Left lung (tissue), 10 donors: ENCODE data around the gene PRIMPOL. TPM values are rescaled to one million over a fixed set of nuclear protein-coding genes. Genes with fewer than 3 reads are reported as not detected.
"Not testable (repeated sequence)": the region's sequence is repeated elsewhere in the genome, so short reads cannot be mapped to it uniquely, and the experiment has no call there.

ENCODE experiments used
- ATAC-seq: fragments of 200-7000 bp; cut with Tn5 transposase; one replicate; pipeline ENCODE4 v1.9.1; 2020; ENCODE audit warnings: moderate library complexity
- DNase-seq, 4 donors: peaks; one replicate each; pipeline ENCODE4 v3.0.0-alpha.2; 2013 to 2020
- H3K27ac ChIP-seq, 2 donors: fragments of 200-600 bp; sonication (generic) in 1 of 2; one replicate each; pipeline versions ENCODE4 v1.5.0 to v1.8.0; 2020 to 2021
- H3K27me3 ChIP-seq, 2 donors: fragments of 200-600 bp; sonication (generic) in 1 of 2; one replicate each; pipeline versions ENCODE4 v1.5.0 to v1.8.0; 2020 to 2021
- H3K36me3 ChIP-seq, 2 donors: fragments of 200-600 bp; sonication (generic) in 1 of 2; one replicate each; pipeline versions ENCODE4 v1.5.0 to v1.8.0; 2020 to 2021
- H3K4me1 ChIP-seq, 2 donors: fragments of 200-600 bp; one replicate each; pipeline ENCODE4 v1.8.0; 2021
- H3K4me3 ChIP-seq, 2 donors: fragments of 200-600 bp; sonication (generic) in 1 of 2; one replicate each; pipeline versions ENCODE4 v1.5.0 to v1.8.0; 2020 to 2021; ENCODE audit warnings: mild to moderate bottlenecking in 1 of 2
- H3K9me3 ChIP-seq, 2 donors: fragments of 200-600 bp; sonication (generic) in 1 of 2; one replicate each; pipeline versions ENCODE4 v1.5.0 to v1.8.0; 2020 to 2021
- CTCF ChIP-seq, 2 donors: fragments of 200-600 bp; sonication (generic) in 1 of 2; IDR thresholded peaks; one replicate each; pipeline versions ENCODE4 v1.5.0 to v1.8.0; 2021; ENCODE audit warnings: antibody characterized with exemption in 2 of 2
- intact Hi-C, 2 donors: fragments of 100-400 bp; cut with DNase I; formaldehyde crosslinking; loops; one replicate each; pipeline versions ENCODE4 v1.11.2 to v1.14.2; 2022
- polyA plus RNA-seq, 6 donors: library from polyadenylated mRNA; unstranded; fragments of 120-200 nt; gene quantifications; one replicate each; pipeline ENCODE4 v1.2.1, GENCODE V29; 2013; ENCODE audit not compliant: insufficient read length in 6 of 6
- total RNA-seq, 2 donors: library from RNA; stranded (reverse); fragmentation: NEBNext Ultra II Directional; extraction: Animal tissue kit (Norgen Biotek cat#: 25700); gene quantifications; one replicate each; pipeline ENCODE4 v1.2.1, GENCODE V29; 2021
- donor health status: DM: no; HTN: yes; CAD: no.
- donor health status: DM: no; HTN: no; CAD: no.

The PRIMPOL gene
- total and polyA plus RNA-seq, 8 donors, result 11.8 to 49.1 (median 40.2) TPM

- no peaks in the 10 kb centered on the region for H3K27me3 ChIP-seq
- intact Hi-C loops, result no loop called here
- TF ChIP-seq CTCF (IDR thresholded peaks at IDR 0.05), result no peak
- H3K27ac ChIP-seq, result no peak overlapping the region
- no peaks in the 10 kb centered on the region for H3K36me3 ChIP-seq
- no peak overlapping the region for H3K4me3 ChIP-seq
- DNase-seq (no peak), ATAC-seq (no peak)
- no peaks in the 10 kb centered on the region for H3K4me1 ChIP-seq
- H3K9me3 ChIP-seq, result peaks cover 0 to 7% of the 10 kb centered on the region in 2 donors
Observed at GRCh38 chr4:184613405-184613804, 36.1 kb upstream of the PRIMPOL start.

DNA sequence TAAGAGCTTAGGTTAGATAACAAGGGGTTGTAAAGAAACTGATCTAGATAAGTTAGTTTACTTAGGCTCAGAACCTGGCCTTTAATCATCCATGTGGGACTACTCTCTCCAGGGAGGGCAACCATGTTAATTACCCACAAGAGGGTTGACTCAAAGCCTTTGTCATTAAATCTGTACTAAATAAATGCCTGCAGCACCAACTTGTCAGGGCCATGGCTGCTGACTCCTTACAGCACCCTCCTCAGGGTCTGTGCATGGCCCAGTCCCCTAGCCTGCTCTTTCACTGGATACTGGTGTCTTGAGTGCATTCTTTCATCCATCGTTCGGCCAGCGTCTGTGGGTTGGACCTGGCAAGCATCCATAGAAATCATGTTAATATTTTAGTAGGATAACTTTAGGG lies 35.0 kb upstream of the PRIMPOL start:
- DNase-seq, result no peak
- peaks cover 0 to 7% of the 10 kb centered on the region in 2 donors for H3K9me3 ChIP-seq
- TF ChIP-seq CTCF (IDR thresholded peaks at IDR 0.05), result no peak
- no peak overlapping the region for H3K4me3 ChIP-seq
- intact Hi-C loops, result no loop called here
- no peaks in the 10 kb centered on the region for H3K4me1 ChIP-seq
- H3K27ac ChIP-seq, result no peak overlapping the region
- no peaks in the 10 kb centered on the region for H3K36me3 ChIP-seq
- H3K27me3 ChIP-seq, result no peaks in the 10 kb centered on the region
- ATAC-seq, result no peak

GRCh38 chr4:184616168-184616567 lies 33.4 kb upstream of the PRIMPOL start:
- DNase-seq, H3K36me3 ChIP-seq, H3K4me1 ChIP-seq, H3K4me3 ChIP-seq, ATAC-seq, H3K9me3 ChIP-seq, intact Hi-C loops, H3K27me3 ChIP-seq, H3K27ac ChIP-seq: not testable (repeated sequence)

DNA sequence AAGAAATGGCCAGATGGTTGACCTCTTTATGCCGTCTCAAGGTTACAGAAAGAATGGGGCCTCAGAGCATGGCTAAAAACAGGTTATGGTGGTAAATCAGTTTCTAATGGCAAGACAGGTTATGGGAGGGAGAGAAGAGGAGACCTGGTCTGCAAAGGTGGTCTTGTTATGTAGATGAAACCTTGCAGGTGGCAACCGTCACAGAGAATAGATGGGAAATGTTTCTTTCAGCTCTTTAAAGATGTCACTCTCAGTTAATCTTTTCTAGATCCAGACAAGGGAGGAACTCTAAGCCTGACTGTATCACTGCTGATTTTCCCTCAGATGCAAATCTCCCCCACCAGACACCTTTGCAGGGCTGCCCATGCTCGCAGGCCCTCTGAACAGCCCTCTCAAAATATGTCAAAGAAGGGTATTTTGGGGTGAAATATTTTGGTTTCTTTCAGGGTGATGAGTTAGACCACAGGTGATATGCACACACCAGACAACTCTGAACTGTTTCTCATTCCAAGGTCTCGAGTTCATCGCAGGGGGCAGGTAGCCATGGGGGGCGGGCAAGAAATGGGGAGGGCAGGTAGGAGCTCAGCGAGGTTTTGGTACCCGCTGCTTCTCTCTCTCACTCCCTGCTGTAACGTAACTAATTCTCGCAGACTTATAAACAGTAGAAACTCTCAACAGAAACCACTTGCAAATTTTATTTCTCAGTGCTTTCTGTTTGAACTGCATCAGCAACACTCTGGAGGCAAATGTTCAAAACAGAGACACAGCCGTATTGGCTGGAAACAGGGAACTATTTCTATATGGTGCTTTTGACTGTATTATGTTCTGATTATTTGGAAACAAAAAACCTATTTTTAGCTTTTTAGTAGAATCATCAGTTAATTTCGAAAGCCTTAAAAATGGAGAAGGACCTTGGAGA lies 32.6 kb upstream of the PRIMPOL start:
- Histone ChIP-seq H3K9me3 (peaks cover 0 to 7% of the 10 kb centered on the region in 2 donors), H3K36me3 (no peaks in the 10 kb centered on the region), H3K4me3 (no peak overlapping the region), H3K4me1 (no peaks in the 10 kb centered on the region), H3K27ac (no peak overlapping the region), H3K27me3 (no peaks in the 10 kb centered on the region)
- DNase-seq, result no peak
- intact Hi-C loops, result no loop called here
- ATAC-seq, result no peak
- no peak for TF ChIP-seq CTCF (IDR thresholded peaks at IDR 0.05)

DNA sequence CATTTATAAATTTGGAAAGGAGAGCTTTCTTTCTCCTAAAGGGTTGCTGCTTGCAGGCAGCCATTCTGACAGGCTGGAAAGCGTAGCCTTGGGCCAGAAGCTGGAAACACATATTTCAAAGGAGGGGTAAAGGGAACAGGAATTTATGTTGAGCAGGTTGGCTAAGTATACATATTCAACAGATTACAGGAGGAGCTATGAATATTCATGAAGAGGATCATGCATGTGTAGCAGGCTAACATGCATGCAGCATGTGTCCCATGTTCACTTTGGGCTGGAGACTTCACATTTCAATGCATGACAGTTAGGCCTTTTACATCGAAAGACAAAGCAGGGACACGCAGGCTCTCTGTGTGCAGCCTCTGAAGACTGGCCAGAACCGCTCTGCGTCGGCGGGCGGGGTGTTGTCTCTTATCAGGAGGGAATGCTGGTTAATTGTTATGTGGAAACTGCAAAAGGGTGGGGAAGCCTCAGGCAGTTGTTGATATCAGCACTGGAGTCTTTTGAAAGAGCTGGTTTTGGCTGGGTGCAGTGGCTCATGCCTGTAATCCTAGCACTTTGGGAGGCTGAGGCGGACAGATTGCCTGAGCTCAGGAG lies 31.8 kb upstream of the PRIMPOL start:
- Histone ChIP-seq H3K9me3 (peaks cover 0 to 7% of the 10 kb centered on the region in 2 donors), H3K4me3 (no peak overlapping the region)

More for the DNA sequence above, 31.8 kb upstream of the PRIMPOL start:
- no peak for ATAC-seq
- H3K4me1 ChIP-seq, result no peaks in the 10 kb centered on the region
- H3K27me3 ChIP-seq, result no peaks in the 10 kb centered on the region
- H3K36me3 ChIP-seq, result no peaks in the 10 kb centered on the region
- no peak for DNase-seq
- no peak for TF ChIP-seq CTCF (IDR thresholded peaks at IDR 0.05)
- H3K27ac ChIP-seq, result no peak overlapping the region
- intact Hi-C loops, result no loop called here
